ENCODE data around the gene POLR3E.

The POLR3E gene

DNA sequence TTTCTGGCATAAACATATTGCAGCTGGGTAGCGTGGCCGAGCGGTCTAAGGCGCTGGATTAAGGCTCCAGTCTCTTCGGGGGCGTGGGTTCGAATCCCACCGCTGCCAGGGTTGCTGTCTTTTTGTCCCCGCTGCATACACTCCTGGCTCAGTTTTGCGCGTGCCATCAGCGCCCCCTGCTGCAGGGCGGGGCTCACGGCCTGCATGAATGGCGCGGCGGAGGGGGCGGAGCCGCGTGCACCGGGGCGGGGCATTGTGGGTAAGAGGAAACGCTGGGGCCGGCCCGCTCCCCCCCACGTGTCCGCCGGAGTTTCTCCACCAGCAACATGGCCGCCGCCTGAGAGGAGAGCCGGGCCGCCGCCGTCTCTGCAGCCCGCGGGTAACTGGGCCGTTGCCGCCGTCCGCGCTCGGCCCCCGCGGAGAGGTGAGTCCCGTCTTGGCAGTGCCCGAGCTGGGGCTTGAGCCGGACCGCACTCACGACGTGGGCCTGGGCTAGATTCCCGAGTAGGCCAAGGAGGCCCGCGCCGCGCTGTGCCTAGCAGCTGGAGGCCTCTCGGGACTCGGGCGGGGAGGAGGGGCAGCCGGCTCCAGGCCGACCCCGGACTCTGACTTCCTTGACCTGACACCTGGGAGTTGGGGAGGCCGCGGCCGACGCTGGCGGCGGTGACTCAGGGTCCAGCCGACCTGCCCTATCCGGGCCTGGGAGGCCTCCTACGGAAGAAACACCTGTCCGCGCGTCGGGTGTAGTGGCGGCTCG lies at the start of gene POLR3E:
POLR3E (plus strand) TSS at position 296 of the 757 bp plus-strand sequence. CDS start 5,560 bp downstream, outside the sequence.
- DNase-seq (ENCODE audit: low read depth) = peak; percentile 99

DNA sequence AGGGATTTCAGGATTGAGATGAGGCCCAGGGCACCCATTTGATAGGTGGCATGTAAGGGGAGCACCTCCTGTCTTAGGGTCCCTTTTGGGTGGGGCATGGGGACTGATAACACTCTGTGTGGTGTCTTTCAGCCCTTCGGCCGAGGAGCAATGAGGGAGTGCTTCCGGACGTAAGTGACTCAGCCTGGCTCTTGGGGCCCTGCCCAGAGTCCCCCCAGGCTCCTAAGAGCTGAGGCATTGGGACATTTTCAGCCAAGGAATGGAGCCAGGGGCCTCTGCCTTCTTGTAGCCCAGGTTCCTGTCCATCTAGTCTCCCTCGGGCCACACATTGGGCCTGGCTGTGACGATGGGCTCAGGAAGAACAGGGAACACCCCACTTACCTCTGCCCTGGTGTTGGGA lies 46.7 kb upstream of the POLR3E start:
- no peak for DNase-seq (ENCODE audit: low read depth)

- DNase-seq (ENCODE audit: low read depth) = no peak
These were observed 44.9 kb upstream of the POLR3E start for GRCh38 chr16:22252317-22252716.

GRCh38 chr16:22253272-22253671 lies 43.9 kb upstream of the POLR3E start:
- no peak for DNase-seq (ENCODE audit: low read depth)

DNA sequence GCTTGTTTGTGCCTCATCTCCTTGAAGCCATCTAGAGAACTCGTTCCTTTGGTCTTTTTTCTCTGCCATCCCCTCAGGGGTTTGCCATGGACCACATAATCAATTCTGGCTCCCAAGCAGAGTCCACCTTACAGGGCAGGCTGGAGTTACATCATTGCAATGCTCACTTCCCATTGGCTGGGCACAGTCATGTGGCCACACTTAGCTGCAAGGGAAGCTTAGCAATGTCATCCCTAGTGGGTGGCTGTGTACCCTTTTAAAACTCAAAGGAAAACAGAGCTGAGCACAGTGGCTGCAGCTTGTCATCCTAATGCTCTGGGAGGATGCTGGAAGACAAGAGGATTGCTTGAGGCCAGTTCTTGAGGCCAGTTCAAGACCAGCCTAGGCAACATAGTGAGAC lies 41.9 kb upstream of the POLR3E start:
- no peak for DNase-seq (ENCODE audit: low read depth)

- DNase-seq (ENCODE audit: low read depth) = no peak
These were observed 39.8 kb upstream of the POLR3E start for GRCh38 chr16:22257440-22257839.

GRCh38 chr16:22260490-22260889 lies 36.7 kb upstream of the POLR3E start:
- no peak for DNase-seq (ENCODE audit: low read depth)

DNA sequence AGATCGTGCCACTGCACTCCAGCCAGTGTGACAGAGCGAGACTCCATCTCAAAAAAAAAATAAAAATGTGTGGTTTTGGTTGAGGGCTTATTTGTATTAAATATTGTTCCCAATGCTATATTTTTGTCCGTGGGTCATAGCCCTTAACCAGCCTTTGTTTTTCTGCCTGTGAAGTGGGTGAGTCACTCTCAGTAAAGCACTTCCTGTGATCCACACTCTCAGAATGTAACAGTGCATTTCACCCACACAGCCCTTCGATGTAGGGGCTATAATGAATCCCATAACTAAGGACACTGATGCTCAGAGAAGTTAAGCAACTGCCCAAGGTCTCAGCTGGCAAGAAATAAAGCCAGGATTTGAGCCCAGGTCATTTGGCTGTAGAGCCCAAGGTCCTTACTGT lies 34.7 kb upstream of the POLR3E start:
- no peak for DNase-seq (ENCODE audit: low read depth)

GRCh38 chr16:22264786-22265185 lies 32.4 kb upstream of the POLR3E start:
- DNase-seq (ENCODE audit: low read depth) = no peak

DNA sequence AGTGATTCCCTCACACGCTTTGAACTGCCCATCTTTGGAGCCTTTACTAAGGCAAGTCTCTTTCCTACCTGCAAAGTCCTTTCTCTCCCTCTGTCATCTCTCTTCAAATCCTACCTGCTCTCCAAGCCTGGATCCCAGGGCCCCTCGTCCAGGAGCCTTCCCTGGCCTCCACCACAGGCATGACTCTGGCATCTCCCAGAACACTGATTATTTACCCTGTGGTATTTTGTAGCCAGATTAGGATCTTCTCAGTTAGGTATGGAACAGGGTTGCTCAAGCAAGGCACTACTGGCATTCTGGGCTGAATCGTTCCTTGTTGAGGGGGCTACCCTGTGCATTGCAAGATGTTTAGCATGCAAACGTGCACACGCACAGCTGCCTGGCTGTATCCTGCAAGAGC lies 31.9 kb upstream of the POLR3E start:
- DNase-seq (ENCODE audit: low read depth) = no peak

DNA sequence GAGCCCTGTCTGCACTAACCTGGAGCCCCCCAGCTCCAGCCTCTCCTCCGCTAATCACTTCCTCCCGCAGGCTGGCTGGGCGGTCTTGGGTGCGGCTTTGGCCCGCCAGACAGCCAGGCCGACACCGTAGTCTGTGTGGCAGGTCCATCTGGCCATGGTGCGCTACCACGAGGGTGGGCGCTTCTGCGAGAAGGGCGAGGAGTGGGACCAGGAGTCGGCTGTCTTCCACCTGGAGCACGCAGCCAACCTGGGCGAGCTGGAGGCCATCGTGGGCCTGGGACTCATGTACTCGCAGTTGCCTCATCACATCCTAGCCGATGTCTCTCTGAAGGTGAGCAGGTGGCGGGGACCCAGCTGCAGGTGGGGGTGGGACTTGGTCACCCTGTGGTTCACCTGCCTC lies 30.7 kb upstream of the POLR3E start:
- no peak for DNase-seq (ENCODE audit: low read depth)

DNA sequence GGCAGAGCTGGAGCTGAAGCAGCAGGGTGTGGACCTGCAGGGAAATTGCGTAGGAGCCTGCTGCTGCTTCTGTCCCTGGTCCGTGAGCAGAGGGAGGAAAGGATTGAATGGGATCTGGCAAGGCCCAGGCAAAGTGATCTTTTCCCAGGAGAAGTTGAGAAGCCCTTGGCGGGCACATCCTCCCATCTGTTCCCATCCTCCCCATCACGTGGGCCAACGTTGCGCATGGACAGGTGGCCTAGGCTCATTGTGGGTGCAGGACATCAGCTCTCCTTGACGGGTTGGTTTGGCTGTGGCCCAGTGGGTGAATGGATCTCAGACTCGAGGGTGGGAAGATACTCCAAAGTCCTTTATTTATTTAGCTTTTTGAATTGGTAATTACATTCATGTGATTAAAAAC lies 29.4 kb upstream of the POLR3E start:
- DNase-seq (ENCODE audit: low read depth) = no peak

DNA sequence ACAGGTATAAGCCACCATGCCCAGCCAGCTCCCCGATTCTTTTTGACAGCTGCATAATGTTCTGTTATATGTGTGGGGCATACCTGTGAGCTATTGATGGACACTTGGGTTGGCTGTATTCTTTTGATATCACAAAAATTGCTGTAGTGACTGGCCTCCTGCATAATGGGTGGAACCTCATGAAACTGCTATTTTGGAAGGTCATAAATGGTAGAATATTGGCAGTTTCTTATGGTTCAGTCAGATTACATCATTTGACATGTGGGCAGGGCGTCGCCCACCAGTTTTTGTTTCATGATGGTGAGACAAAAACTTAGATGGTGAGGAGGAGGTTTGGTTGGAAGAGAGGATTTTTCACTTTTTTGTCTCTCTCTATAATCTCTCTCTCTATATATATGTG lies 26.7 kb upstream of the POLR3E start:
- no peak for DNase-seq (ENCODE audit: low read depth)

GRCh38 chr16:22272870-22273650 lies 24.1 kb upstream of the POLR3E start:
- no peak for DNase-seq (ENCODE audit: low read depth)

GRCh38 chr16:22274916-22275315 lies 22.3 kb upstream of the POLR3E start:
- DNase-seq (ENCODE audit: low read depth) = no peak

DNA sequence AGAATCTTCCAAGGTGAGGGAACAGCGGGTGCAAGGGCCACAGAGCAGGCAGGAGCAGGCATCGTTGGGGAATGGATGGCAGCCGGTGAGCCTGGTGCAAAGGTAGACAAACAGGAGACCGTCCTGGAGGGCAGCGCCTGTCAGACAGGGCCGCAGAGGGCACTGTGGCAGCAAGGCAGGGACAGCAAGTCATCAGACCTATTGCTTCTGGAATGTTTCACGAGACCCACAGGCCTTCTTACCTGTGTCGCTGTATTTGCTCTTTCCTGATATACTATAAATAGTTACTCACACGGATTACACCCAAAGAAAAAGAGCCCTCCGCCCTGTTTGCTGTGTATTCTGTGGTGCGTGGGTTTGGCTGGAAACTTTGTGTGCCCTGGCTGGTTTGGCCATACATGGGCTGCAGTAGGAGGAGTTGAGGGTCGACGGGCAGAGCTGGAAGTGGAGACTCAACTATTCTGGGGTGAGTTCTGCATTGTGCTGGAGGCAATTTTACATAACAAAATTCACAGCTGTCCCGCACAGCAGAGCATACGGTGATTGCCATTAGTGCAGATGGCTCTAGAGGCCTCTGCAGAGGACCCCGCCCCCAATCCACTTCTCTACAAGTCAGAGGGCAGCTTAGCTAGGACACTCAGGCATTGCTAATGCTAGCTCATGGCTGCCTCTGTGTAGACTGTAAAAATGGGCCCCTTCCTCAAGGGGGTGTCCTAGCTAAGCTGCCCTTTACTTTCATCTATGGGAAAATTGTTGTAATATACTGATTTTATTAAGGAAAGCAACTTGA lies 18.6 kb upstream of the POLR3E start:
- no peak for DNase-seq (ENCODE audit: low read depth)

DNA sequence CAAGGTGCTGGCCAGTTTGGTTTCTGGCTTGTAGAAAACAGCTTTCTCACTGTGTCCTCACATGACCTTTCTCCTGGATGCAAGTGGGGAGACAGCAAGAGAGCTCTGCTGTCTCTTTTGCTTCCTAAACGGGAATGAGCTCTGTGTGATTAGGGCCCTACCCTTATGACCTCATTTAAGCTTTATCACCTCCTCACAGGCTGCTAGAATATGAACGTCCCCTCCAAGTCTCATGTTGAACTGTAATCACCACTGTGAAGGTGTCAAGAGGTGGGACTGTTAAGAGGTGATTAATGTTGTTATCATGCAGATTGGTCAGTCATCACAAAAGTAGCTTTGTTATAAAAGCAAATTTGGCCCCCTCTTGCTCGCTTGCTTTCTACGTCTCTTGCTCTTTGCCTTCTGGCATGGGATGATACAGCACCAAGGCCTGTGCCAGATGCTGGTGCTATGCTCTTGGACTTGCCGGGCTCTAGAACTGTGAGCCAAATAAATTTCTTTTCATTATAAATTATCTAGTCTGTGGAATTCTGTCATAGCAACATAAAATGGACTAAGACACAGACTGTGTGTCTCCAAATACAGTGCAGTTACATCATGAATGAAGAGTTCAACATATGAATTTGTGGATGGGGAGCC lies 14.8 kb upstream of the POLR3E start:
- DNase-seq (ENCODE audit: low read depth) = no peak

- no peak for DNase-seq (ENCODE audit: low read depth)
These were observed 12.6 kb upstream of the POLR3E start for GRCh38 chr16:22284637-22285036.

GRCh38 chr16:22285080-22285479 lies 12.1 kb upstream of the POLR3E start:
- DNase-seq (ENCODE audit: low read depth) = no peak

DNA sequence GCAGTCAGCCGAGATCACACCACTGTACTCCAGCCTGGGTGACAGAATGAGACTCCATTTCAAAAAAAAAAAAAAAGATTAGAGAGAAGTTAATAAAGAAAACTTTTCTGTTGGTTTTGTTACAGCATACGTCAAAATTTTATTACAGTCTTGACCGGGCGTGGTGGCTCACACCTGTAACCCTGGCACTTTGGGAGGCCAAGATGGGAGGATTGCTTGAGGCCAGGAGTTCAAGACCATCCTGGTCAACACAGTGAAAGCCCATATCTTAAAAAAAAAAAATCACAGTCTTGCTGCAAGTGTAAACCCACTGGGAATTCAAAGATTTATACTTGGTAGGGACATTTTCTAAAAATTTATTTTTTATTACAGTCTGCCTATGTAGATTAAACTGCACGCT lies 6.2 kb upstream of the POLR3E start:
- no peak for DNase-seq (ENCODE audit: low read depth)

GRCh38 chr16:22291860-22292318 lies 5.3 kb upstream of the POLR3E start:
- DNase-seq (ENCODE audit: low read depth) = no peak

- DNase-seq (ENCODE audit: low read depth) = no peak
These were observed 4.9 kb upstream of the POLR3E start for GRCh38 chr16:22292320-22292719.
